ENCODE data around the gene DHRS4L2. TPM values are rescaled to one million over a fixed set of nuclear protein-coding genes. Genes with fewer than 3 reads are reported as not detected.
A peak's percentile ranks its signal among the peaks of the same experiment; 100 is the strongest.
"Not testable (repeated sequence)": the region's sequence is repeated elsewhere in the genome, so short reads cannot be mapped to it uniquely, and the experiment has no call there.

Gene DHRS4L2
- total RNA-seq, 1 donor from 2014 or later: 16.3 TPM

DNA sequence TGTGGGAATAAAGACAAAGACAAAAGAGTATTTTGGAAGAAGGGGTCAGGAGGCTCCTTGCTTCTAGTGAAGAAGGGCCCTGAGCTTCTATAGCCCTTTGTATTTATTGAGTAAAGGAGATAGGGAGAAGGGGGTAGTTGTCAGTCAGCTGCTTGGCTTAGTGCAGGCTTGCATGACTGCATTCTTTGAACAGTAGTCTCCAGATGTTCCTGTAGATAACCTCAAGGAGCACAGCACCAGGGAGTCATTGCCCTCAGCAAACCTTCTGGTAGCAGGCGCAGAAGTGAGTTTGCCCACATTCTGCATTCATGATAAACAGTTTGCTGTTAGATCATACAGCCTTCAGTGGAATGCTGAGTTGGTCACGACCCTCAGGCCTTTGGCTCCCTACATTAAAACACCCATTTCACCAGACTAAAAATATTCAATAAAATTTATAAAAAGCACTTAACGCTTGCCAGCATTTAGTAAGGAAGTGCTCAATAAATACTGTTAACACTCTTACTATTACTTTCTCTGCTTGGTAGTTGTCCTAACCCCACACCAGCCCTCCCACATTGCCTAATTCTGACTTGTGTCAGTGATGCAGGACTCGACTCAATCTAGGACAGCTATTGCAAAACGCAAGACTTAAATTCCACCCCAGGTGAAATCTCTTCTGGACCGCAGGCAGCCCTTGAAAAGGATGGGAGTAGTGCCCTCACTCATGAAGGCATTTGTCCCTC is 38.2 kb upstream of the DHRS4L2 start:
- H3K36me3 ChIP-seq: no peaks in the 10 kb centered on the region
- H3K4me3 ChIP-seq: no peak overlapping the region
- DNase-seq: no peak
- no peaks in the 10 kb centered on the region for H3K27me3 ChIP-seq
- no peak for ATAC-seq
- H3K4me1 ChIP-seq: peaks cover 10% of the 10 kb centered on the region
- no peaks in the 10 kb centered on the region for H3K9me3 ChIP-seq
- TF ChIP-seq, protein P1, sequence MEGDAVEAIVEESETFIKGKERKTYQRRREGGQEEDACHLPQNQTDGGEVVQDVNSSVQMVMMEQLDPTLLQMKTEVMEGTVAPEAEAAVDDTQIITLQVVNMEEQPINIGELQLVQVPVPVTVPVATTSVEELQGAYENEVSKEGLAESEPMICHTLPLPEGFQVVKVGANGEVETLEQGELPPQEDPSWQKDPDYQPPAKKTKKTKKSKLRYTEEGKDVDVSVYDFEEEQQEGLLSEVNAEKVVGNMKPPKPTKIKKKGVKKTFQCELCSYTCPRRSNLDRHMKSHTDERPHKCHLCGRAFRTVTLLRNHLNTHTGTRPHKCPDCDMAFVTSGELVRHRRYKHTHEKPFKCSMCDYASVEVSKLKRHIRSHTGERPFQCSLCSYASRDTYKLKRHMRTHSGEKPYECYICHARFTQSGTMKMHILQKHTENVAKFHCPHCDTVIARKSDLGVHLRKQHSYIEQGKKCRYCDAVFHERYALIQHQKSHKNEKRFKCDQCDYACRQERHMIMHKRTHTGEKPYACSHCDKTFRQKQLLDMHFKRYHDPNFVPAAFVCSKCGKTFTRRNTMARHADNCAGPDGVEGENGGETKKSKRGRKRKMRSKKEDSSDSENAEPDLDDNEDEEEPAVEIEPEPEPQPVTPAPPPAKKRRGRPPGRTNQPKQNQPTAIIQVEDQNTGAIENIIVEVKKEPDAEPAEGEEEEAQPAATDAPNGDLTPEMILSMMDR (IDR thresholded peaks at IDR 0.05): no peak
- no peak overlapping the region for H3K27ac ChIP-seq
- intact Hi-C loops (cut with DNase I): no loop called here

DNA sequence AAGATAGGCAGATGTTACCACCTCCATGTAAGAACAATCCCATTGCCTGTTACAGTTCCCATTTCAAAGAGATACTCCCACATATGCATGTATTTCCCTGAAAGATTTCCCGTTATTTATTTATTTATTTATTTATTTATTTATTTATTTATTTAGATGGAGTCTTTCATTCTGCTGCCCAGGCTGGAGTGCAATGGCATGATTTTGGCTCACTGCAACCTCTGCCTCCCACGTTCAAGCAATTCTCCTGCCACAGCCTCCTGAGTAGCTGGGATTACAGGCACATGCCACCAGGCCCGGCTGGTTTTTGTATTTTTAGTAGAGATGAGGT is 37.6 kb upstream of the DHRS4L2 start:
- H3K27me3 ChIP-seq; DNase-seq; ATAC-seq; H3K27ac ChIP-seq; intact Hi-C loops (cut with DNase I); H3K4me3 ChIP-seq; H3K9me3 ChIP-seq; H3K36me3 ChIP-seq: not testable (repeated sequence)
- peaks cover 10% of the 10 kb centered on the region for H3K4me1 ChIP-seq

DNA sequence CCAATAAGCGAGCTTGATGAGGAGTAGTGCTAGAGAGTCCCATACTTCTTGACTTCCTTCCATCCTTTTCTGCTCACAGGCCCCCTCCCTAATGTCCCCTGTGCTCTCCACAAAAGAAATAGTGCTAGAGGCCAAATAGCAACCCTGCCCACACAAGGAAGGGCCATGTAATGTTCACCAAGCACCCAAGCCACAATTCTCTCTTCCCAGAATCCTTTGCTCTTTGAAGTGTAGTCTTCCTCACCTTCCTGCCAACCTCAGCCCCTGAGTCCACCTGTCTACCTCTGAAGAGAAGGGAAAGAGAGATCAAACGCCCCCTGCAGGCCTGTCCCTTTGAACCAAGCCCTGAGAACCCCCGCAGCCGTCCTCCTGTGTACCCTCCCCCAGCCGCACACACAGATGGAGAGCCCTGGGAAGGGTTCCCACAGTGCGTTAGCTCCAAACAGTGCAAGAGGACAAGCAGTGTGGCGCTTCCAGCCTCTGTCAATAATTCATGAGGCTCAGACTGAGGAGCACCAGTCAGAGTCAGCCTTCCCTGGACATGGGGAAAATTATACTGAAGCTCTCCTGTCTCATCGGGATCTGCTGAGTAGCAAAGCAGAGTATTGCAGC is 37.0 kb upstream of the DHRS4L2 start:
- H3K27me3 ChIP-seq: no peaks in the 10 kb centered on the region
- H3K36me3 ChIP-seq: no peaks in the 10 kb centered on the region
- TF ChIP-seq, protein P1 (IDR thresholded peaks at IDR 0.05): no peak
- no peak for ATAC-seq
- DNase-seq: no peak
- H3K4me3 ChIP-seq: no peak overlapping the region
- H3K27ac ChIP-seq: no peak overlapping the region
- H3K4me1 ChIP-seq: peaks cover 10% of the 10 kb centered on the region
- H3K9me3 ChIP-seq: no peaks in the 10 kb centered on the region
- intact Hi-C loops (cut with DNase I): no loop called here

DNA sequence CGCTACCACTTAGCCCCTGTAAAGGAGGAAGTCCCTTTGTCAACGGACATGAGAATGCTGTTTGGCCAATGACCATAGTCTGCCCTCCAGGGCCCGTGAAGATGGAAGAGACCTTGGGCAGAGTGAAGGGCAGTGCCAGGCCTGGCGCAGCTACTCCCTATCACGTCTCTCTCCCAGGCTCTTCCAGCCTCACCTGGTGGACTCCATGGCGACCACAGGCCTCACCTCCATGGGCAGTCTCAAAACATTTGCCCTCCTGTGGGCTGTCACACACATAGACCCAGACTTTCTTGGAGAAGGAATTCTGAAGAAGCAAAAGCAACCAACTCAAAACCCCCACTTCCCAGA is 35.6 kb upstream of the DHRS4L2 start:
- Histone ChIP-seq H3K4me3 (peak overlapping the region; percentile 91), H3K4me1 (peaks cover 10% of the 10 kb centered on the region), H3K27ac (peak overlapping the region; percentile 84)
- H3K36me3 ChIP-seq; intact Hi-C loops (cut with DNase I); H3K27me3 ChIP-seq; DNase-seq; H3K9me3 ChIP-seq: not testable (repeated sequence)
- peak; percentile 8 for ATAC-seq

DNA sequence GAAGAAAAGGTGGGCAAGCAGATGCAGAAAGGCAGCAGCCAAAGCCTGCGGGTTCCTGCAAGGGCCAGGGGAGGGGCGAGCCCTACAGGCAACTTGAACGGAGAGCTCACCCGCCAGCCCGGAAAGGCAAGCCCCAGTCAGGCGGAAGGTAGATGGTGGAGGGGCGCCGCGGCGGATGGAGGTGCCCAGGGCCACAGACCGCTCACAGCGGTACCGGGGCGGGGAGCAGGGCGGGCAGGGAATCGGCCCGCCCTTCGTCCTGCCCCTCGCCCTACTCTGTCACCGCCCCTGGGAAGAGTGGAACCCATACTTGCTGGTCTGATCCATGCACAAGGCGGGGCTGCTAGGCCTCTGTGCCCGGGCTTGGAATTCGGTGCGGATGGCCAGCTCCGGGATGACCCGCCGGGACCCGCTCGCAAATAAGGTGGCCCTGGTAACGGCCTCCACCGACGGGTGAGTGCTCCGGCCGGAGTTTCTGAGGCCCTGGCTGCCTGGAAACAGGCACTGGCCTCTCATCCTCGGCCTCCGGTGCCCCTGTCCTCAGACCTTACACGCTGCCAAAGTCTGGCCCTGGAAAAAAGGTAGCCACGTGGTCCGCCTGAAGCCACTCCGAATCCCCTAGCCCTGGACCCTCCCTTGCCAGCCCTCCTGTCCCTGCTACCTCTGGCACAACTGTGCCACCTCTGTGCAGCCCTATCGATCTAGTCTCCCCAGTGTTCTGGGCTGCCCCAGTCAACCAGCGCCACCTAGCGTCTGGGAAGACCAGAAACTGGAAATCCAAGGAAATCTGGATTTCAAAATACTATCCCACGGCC is 35.1 kb upstream of the DHRS4L2 start, which contains the start of gene DHRS4:
Gene DHRS4 (plus strand): TSS at position 307 of the 815 bp plus-strand sequence. CDS start 19 bp downstream, at position 326.
- peak; percentile 97 for ATAC-seq

DNA sequence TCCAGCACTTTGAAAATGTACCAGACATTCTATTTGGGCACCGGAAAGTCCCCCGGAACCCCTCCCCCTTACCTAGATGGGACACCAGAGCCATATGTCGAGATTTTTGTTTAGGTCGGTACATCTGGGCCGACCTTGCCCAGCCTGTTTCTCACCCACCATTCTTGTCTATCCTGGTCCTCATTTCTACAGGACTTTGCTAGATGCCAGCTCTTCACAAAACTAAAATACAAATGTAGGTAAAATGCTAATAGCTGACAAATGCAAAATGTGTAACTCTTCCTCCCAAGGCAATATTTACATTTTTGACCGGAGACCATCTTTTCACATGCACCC is 34.5 kb upstream of the DHRS4L2 start:
- H3K9me3 ChIP-seq: not testable (repeated sequence)

More for the DNA sequence above, 35.1 kb upstream of the DHRS4L2 start, which contains the start of gene DHRS4:
- peaks cover 10% of the 10 kb centered on the region for H3K4me1 ChIP-seq
- H3K9me3 ChIP-seq: no peaks in the 10 kb centered on the region
- DNase-seq: peak; percentile 90
- H3K4me3 ChIP-seq: peak within 1 kb of the TSS; percentile 91
- H3K27ac ChIP-seq: peak within 1 kb of the TSS; percentile 84
- no peaks in the 10 kb centered on the region for H3K27me3 ChIP-seq
- H3K36me3 ChIP-seq: no peaks in the 10 kb centered on the region
- intact Hi-C loops (cut with DNase I): no loop called here
- TF ChIP-seq, protein P1 (IDR thresholded peaks at IDR 0.05): peak; percentile 85

DNA sequence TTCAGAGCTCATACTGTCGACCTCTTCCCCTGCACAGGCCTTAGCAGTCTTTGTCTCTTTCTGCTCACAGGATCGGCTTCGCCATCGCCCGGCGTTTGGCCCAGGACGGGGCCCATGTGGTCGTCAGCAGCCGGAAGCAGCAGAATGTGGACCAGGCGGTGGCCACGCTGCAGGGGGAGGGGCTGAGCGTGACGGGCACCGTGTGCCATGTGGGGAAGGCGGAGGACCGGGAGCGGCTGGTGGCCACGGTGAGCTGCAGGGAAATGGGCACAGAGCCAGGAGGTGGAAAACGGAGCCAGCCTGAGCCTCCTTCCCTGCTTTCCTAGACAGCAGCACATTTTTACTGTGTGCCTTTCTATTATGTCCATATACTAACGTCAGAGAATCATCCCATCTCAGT is 33.8 kb upstream of the DHRS4L2 start:
- H3K4me3 ChIP-seq; H3K36me3 ChIP-seq; H3K27me3 ChIP-seq; intact Hi-C loops (cut with DNase I); H3K9me3 ChIP-seq; ATAC-seq; H3K27ac ChIP-seq; DNase-seq: not testable (repeated sequence)
- H3K4me1 ChIP-seq: peaks cover 10% of the 10 kb centered on the region

More for the DNA sequence above, 34.5 kb upstream of the DHRS4L2 start:
- H3K27ac ChIP-seq: peak overlapping the region; percentile 84
- DNase-seq; intact Hi-C loops (cut with DNase I); H3K36me3 ChIP-seq; H3K27me3 ChIP-seq; ATAC-seq: not testable (repeated sequence)
- H3K4me1 ChIP-seq: peaks cover 10% of the 10 kb centered on the region
- peak overlapping the region; percentile 91 for H3K4me3 ChIP-seq

DNA sequence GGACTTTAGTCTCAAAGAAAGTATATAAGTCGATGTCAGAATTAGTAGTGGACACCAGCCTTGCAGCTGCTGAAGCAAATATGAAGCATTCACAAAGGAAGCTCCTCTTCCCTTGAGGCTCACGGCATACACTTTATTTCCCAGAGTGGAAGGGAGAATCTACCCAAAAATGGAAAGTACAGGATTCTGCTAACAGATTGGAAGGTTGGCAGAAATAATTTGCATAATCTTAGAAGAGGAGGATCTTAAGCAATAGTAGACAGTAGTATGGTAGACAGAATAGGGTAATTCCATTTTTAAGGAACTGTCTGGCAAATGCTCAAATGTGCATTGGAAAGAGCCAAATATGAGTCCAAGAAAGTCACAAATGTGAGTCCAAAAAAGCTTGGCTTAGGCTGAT is 32.9 kb upstream of the DHRS4L2 start:
- intact Hi-C loops (cut with DNase I); H3K27me3 ChIP-seq; H3K9me3 ChIP-seq; H3K36me3 ChIP-seq; DNase-seq; H3K4me3 ChIP-seq; H3K27ac ChIP-seq; ATAC-seq: not testable (repeated sequence)
- H3K4me1 ChIP-seq: peaks cover 10% of the 10 kb centered on the region

DNA sequence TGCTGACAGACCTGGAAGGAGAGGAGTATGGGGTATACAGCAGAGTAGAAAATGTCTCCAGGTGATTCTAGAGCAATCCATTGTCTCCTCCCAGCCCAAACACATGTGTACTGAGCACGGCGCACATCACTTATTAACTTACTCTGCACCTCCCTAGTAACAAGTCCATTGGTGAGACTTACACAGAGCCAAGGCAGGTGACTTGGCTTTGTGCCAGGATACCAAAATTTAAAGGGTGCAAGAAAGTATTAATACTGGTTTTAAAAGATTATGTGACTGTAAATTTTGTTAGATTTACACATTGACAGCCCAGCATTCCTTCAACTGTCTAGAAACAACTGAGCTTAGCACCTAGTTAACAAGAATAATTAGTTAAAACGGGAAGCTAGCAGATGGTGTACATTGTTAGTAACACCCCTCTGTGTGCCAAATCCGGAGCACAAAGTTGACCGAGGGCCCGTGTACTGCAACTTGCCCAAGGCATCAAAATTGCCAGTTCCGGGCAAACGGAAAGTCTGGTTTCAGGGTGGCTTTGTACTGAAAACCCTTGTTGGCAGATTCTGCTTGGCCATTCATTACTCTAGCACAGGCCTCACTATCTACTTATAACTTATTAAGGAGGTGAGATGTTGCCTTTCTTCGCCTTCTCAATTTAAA is 30.7 kb upstream of the DHRS4L2 start:
- H3K27me3 ChIP-seq; H3K4me3 ChIP-seq; H3K4me1 ChIP-seq; DNase-seq; H3K27ac ChIP-seq; H3K36me3 ChIP-seq; intact Hi-C loops (cut with DNase I); ATAC-seq; H3K9me3 ChIP-seq: not testable (repeated sequence)

DNA sequence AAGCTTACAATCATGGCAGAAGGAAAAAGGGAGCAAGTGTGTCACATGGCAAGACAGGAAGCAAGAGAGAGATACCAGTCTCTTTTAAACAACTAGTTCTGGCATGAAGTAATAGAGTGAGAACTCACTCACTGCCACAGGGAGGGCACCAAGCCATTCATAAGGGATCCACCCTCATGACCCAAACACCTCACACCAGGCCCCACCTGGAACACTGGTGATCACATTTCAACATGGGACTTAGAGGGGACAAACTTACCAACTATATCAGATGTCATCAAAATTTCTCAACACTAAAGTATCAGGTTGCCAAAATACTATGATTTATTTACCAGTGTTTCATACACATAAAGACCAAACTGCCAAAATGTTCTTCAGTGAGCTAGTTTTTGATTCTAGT is 27.8 kb upstream of the DHRS4L2 start:
- H3K27ac ChIP-seq; H3K27me3 ChIP-seq; H3K4me1 ChIP-seq; H3K9me3 ChIP-seq; H3K4me3 ChIP-seq; ATAC-seq; H3K36me3 ChIP-seq; DNase-seq; intact Hi-C loops (cut with DNase I): not testable (repeated sequence)

Measured in upper lobe of right lung (tissue), 1 donor.